HG02973 (cell line): ENCODE measurements around the gene UNC5B.

Experiments used
- ATAC-seq: cut with Tn5 transposase; IDR thresholded peaks from one replicate; pipeline ENCODE4 v1.9.1; 2021; ENCODE audit warnings: moderate library complexity; ENCODE audit not compliant: unreplicated experiment

The UNC5B gene

DNA sequence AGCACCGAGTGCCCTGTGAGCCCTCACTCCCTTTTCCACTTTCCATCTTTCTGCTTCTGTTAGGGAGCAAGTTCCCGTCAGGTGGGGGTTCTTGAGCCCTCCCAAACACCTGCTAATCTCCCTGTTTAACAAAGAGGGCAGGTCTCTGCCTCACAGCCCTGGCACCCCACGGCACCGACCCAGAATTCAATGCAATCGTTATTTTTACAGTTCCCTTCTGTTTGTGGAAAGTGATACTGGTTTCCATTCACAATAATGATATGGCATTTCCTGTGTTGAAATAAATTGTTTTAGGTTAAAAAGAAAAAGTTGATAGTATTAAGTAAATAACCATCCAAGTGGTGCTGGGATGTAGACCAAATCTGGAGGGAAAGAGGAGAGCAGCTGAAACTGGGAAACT lies 67.8 kb downstream of the UNC5B start:
- no peak for ATAC-seq

- ATAC-seq, result no peak
Observed at GRCh38 chr10:71280825-71281224, 68.5 kb downstream of the UNC5B start.

DNA sequence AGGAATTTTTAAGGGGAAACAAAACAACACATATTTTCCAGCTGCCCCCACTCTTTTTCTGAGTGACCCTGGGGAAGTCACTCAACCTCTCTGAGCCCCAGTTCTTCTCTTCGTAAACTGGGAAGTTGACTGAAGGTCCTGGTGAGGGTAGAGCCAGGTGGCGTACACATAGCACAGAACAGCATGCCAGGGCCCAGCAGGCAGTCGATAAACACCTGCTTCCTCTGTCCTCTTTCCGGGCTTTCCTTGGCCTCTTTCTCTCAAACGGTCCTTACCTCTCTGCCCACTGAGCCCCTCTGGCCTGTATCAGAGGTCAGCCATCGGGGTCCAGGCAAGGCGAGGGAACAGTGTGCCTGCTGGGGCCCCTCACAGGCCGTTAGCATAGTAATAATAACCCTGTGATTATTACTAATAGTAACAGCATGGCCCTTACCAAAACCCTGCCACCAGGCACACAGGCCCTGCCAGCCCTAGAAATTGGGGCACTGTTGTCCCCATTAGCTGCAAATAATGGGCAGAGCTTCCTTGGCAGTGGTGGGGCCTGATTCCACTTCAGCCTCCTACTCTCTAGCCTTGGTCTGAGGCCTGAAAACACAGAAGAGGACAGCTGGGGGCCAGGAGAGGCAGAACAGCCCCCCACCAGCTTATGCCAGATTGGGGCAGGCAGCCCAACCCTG lies 69.4 kb downstream of the UNC5B start:
- ATAC-seq, result no peak

GRCh38 chr10:71282323-71282680 lies 69.9 kb downstream of the UNC5B start:
- no peak for ATAC-seq

DNA sequence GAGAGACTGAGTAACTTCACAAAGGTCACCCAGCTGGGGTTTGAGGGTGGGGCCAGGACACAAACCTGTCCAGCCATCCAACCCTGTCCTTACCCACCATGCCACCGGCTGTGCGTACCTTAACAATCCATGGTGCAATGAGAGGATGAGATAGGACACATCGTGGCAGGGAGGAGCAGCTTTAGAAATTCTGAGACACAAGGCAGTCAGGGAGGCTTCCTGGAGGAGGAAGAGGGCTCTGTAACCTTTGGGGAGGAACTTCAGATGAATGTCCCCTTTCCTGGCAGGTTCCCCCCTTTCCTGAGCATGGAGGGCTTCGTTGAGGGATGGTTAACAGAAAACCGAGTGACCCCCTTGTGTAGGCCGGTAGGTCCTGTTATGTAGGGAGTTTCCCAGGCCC lies 71.0 kb downstream of the UNC5B start:
- ATAC-seq, result no peak

- no peak for ATAC-seq
Observed at GRCh38 chr10:71283876-71284275, 71.5 kb downstream of the UNC5B start.

DNA sequence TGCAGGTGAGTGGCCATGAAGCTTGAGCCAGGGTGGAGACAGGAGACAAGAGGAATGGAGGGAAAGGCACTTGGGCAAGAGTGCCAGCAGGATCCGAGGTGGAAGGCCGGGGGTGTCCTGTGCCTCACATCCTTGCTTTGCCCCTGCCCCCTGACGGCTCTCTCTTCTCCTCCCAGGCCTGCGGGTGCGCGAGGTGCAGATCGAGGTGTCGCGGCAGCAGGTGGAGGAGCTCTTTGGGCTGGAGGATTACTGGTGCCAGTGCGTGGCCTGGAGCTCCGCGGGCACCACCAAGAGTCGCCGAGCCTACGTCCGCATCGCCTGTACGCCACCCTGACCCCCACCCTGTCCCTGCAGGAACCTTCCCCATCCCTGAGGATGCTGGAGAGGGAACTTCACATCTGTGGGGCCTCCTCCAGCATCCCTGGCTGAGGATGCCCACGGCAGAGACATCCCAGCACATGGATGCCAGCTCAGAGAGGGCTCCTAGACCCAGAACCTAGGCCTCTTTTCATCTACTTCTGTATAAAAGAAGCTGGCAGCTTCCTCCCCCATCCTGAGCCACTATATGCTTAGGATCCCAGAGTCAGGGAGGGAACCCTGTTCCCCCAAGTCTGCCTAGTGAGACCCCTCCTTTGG lies 72.3 kb downstream of the UNC5B start:
- ATAC-seq, result no peak

- ATAC-seq, result no peak
Observed at GRCh38 chr10:71285180-71285545, 72.8 kb downstream of the UNC5B start.

- ATAC-seq, result no peak
Observed at GRCh38 chr10:71285986-71286385, 73.6 kb downstream of the UNC5B start.

GRCh38 chr10:71286521-71287294 lies 74.3 kb downstream of the UNC5B start:
- ATAC-seq, result no peak

DNA sequence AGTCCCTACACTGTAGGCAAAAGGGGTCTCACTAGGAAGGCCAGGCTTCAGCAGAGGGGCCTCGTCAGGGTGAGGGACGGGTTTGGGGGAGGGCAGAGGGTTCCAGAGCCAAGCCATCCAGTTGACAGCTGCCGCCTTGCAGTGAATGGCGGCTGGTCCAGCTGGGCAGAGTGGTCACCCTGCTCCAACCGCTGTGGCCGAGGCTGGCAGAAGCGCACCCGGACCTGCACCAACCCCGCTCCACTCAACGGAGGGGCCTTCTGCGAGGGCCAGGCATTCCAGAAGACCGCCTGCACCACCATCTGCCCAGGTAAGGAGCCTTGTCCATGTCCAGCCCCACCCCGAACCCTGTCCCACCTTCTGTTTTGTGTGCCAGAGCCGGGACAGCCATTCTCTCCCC lies 75.1 kb downstream of the UNC5B start:
- no peak for ATAC-seq

DNA sequence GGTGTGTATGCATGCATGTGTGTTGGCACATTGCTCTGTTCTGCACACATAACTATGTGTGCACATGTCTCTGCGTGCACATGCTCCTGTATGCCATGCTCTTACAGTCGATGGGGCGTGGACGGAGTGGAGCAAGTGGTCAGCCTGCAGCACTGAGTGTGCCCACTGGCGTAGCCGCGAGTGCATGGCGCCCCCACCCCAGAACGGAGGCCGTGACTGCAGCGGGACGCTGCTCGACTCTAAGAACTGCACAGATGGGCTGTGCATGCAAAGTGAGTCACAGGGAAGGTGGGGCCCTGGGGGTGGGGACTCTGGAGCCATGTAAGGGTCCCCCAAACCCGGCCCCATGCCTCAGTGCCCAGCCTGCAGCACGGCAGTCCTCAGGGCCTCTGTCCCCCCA lies 76.1 kb downstream of the UNC5B start:
- ATAC-seq, result no peak

DNA sequence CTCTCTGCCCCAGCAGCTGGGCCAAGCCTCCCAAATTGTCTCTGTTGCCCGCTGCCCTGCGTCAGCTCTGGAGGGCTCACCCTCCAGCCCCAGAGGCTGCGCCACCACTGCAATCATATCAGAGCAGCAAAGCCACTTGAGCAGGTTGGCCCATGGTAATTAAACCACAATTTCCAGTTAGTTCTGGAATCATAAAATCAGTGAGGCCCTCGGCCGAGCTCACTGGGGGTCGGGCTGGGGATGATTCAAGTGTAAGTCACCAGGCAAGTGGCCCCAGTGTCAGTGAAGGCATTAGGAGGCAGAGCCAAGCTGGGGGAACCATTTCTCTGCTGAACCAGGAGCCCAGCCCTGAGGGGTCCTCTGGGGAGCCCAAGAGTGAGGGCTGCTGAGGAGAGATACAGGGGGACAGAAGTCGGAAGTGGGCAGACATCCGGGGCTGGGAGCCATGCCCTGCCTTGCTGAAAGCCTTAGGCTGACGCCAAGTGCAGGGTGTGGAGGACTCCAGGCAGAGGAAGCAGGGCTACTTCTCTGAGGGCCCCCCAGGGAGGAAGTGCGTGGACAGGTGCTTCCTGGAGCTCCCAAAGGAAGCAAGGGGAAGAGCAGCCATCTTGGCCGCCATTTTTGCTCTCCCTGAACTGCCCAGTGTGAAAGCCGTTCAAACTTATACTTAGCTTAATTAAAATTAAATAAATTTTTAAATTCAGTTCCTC lies 77.2 kb downstream of the UNC5B start:
- no peak for ATAC-seq

DNA sequence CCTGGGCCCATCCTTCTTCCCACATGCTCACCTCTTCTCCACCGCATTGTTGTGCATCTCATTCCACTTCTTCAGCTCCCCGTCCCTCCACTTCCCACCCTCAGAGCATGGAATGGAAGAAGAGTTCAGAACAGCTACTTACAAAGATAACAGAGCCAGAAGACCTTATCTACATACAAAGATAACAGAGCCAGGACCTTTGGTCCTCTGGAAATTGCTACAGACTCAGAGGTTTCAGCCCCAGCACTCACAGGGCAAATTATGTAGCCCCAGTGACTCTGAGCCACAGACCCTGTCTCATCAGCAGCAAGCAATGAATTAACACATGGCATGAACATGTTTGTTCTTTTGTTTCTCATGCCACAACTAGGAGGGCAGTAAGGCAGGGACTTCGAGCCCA lies 78.0 kb downstream of the UNC5B start:
- ATAC-seq, result no peak

DNA sequence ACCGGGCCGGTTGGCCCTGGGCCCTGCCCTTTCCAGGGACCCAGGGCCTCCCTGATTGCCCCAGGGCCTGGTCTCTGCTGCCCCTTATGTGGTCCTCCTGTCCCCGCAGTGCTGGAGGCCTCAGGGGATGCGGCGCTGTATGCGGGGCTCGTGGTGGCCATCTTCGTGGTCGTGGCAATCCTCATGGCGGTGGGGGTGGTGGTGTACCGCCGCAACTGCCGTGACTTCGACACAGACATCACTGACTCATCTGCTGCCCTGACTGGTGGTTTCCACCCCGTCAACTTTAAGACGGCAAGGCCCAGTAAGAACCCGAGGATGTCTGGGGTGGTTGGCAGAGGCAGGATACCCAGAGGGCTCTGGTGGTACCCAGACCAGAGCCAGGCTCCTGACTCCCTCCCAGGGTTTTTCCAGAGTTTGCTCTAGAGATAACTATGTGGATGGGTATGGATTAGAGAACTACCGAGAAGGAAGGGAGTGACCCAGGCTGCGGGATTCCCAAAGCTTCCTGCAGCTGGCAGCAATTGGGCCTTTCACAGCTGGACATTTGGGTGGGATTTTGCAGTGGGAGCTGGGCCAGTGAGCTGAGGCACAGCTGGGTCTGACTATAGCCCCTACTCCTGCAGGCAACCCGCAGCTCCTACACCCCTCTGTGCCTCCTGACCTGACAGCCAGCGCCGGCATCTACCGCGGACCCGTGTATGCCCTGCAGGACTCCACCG lies 78.6 kb downstream of the UNC5B start:
- ATAC-seq, result no peak

GRCh38 chr10:71291528-71291900 lies 79.1 kb downstream of the UNC5B start:
- ATAC-seq, result no peak

DNA sequence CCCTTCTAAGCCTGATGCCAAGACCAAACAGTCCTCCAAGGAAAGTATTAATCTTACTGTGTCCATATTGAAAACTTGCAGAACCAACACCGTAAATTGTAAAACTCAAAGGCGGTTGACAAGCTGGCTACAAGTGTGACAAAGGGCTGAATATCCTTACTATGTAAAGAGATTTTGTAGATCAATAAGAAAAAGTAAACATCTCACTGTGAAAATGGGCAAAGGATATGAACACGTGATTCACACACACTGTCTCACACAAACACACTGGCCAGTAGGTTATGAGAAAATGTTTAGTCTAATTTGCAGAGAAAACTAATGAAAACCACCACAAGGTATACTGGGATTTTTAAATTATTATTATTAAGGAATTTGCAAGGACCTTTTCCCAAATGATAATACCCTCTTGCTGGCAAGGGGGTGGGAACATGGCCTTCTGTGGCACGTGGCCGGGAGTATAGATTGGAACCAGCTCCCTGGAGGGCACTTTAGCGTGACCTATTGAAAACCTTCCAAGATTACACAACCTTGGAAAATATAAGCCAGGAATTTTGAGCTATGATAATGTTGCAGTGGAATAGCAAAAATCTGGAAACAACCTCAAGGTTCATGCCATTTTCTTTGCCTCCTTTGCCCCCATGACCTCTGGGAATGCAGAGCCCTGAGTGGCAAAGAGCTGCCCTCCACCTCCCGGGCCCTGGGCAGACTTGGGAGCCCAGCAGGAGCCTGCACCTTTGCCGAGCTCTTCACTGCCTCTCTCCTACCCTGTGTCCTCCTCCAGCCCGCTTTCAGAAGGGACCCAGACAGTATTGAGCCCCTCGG lies 80.5 kb downstream of the UNC5B start:
- no peak for ATAC-seq

DNA sequence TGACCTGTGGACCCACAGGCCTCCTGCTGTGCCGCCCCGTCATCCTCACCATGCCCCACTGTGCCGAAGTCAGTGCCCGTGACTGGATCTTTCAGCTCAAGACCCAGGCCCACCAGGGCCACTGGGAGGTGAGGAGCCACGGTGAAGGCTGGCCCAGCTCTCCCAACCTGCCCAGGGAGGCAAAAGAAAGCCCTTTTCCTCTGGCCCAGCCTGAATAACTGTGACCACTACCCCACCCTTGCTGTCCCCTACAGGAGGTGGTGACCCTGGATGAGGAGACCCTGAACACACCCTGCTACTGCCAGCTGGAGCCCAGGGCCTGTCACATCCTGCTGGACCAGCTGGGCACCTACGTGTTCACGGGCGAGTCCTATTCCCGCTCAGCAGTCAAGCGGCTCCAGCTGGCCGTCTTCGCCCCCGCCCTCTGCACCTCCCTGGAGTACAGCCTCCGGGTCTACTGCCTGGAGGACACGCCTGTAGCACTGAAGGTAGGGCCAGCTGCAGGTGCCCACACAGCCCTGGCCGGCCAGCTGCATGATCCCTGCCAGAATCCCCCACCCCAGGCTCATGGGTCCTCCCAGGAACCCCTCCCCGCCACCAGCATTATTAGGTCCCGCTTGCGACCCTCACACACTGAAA lies 81.2 kb downstream of the UNC5B start:
- no peak for ATAC-seq

- ATAC-seq, result no peak
Observed at GRCh38 chr10:71294091-71294561, 81.8 kb downstream of the UNC5B start.

DNA sequence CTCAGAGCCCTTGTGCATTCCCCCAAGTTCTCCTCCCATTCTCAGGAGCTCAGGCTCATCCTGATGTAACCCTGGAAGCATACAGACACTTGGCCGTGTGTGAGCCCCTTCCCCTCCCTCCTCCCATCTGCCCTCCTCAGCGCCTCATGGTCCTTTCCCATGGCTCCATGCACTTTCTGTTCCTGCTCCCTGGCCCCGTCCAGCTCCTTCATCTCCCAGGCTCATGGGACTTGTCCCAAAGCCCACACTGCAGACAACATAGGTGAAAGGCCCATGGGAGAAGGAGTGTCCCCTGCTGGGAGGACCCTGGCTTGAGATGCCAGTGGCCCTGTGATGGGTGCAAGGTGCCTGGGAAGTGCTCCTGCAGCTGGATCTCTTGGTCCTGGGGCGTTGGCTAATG lies 82.5 kb downstream of the UNC5B start:
- no peak for ATAC-seq
